ENCODE results near the gene NCOA7.

DNA sequence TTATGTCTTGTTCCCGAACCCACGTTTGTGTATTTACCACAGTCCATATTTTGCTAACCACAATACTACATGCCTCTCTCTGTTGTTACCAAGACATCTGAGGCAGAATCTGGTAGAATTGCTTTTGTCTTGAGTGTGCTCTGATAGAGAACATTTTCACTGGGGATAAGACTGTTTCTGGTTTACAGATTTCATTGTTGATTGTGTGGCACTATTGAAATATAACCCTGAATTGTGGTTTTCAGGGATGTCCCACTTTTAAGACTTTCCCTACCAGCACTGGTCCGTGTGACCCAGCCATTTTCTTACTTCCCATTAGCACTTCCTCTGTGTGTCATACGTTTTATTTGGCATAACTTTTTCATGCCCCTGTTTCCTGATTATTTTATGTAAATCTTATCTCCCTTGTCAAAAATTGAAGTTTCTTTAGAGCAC lies 12.2 kb downstream of the NCOA7 start:
- no peak for TF ChIP-seq POLR2A (IDR thresholded peaks at IDR 0.05)
- TF ChIP-seq, protein P1, sequence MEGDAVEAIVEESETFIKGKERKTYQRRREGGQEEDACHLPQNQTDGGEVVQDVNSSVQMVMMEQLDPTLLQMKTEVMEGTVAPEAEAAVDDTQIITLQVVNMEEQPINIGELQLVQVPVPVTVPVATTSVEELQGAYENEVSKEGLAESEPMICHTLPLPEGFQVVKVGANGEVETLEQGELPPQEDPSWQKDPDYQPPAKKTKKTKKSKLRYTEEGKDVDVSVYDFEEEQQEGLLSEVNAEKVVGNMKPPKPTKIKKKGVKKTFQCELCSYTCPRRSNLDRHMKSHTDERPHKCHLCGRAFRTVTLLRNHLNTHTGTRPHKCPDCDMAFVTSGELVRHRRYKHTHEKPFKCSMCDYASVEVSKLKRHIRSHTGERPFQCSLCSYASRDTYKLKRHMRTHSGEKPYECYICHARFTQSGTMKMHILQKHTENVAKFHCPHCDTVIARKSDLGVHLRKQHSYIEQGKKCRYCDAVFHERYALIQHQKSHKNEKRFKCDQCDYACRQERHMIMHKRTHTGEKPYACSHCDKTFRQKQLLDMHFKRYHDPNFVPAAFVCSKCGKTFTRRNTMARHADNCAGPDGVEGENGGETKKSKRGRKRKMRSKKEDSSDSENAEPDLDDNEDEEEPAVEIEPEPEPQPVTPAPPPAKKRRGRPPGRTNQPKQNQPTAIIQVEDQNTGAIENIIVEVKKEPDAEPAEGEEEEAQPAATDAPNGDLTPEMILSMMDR (IDR thresholded peaks at IDR 0.05) = no peak
- no peak for TF ChIP-seq EP300 (IDR thresholded peaks at IDR 0.05)
